ENCODE data around the gene RPAP3.

The RPAP3 gene

GRCh38 chr12:47705566-47706425 is at the start of gene RPAP3:
Gene RPAP3 (minus strand): TSS chr12:47706030. CDS start chr12:47702840, 3,190 bp downstream.
- DNase-seq (ENCODE audit: low read depth in 2 of 2), result peak; percentile 98 to 99

GRCh38 chr12:47754881-47755280 is 49.1 kb upstream of the RPAP3 start:
- no peak for DNase-seq (ENCODE audit: low read depth in 2 of 2)

GRCh38 chr12:47754126-47754525 is 48.3 kb upstream of the RPAP3 start:
- no peak for DNase-seq (ENCODE audit: low read depth in 2 of 2)

- DNase-seq (ENCODE audit: low read depth in 2 of 2), result no peak
Measured at GRCh38 chr12:47753021-47754001, 47.5 kb upstream of the RPAP3 start.

GRCh38 chr12:47752552-47752951 is 46.7 kb upstream of the RPAP3 start:
- DNase-seq (ENCODE audit: low read depth in 2 of 2), result no peak

- no peak for DNase-seq (ENCODE audit: low read depth in 2 of 2)
Measured at GRCh38 chr12:47752121-47752520, 46.3 kb upstream of the RPAP3 start.

- DNase-seq (ENCODE audit: low read depth in 2 of 2), result no peak
Measured at GRCh38 chr12:47751561-47751960, 45.7 kb upstream of the RPAP3 start.

GRCh38 chr12:47750916-47751470 is 45.2 kb upstream of the RPAP3 start:
- no peak for DNase-seq (ENCODE audit: low read depth in 2 of 2)

GRCh38 chr12:47750229-47750798 is 44.5 kb upstream of the RPAP3 start:
- DNase-seq (ENCODE audit: low read depth in 2 of 2), result no peak

- no peak for DNase-seq (ENCODE audit: low read depth in 2 of 2)
Measured at GRCh38 chr12:47748899-47749298, 43.1 kb upstream of the RPAP3 start.

- no peak for DNase-seq (ENCODE audit: low read depth in 2 of 2)
Measured at GRCh38 chr12:47748507-47748828, 42.6 kb upstream of the RPAP3 start.

- DNase-seq (ENCODE audit: low read depth in 2 of 2), result no peak
Measured at GRCh38 chr12:47747596-47748506, 42.0 kb upstream of the RPAP3 start.

GRCh38 chr12:47747126-47747525 is 41.3 kb upstream of the RPAP3 start:
- DNase-seq (ENCODE audit: low read depth in 2 of 2), result no peak

GRCh38 chr12:47746523-47746922 is 40.7 kb upstream of the RPAP3 start:
- no peak for DNase-seq (ENCODE audit: low read depth in 2 of 2)

- no peak for DNase-seq (ENCODE audit: low read depth in 2 of 2)
Measured at GRCh38 chr12:47746073-47746472, 40.2 kb upstream of the RPAP3 start.

GRCh38 chr12:47745485-47746041 is 39.7 kb upstream of the RPAP3 start:
- no peak for DNase-seq (ENCODE audit: low read depth in 2 of 2)

GRCh38 chr12:47744778-47745436 is 39.1 kb upstream of the RPAP3 start:
- no peak for DNase-seq (ENCODE audit: low read depth in 2 of 2)

- DNase-seq (ENCODE audit: low read depth in 2 of 2), result no peak
Measured at GRCh38 chr12:47744005-47744651, 38.3 kb upstream of the RPAP3 start.

GRCh38 chr12:47743311-47743860 is 37.6 kb upstream of the RPAP3 start:
- no peak for DNase-seq (ENCODE audit: low read depth in 2 of 2)

Data from stimulated activated CD8-positive, alpha-beta memory T cell treated with anti-CD3 and anti-CD28 coated beads, Interleukin-2, amount 100 ng/mL, for 48 hours (primary cell).